ENCODE measurements around the gene ZSCAN22.

ZSCAN22 gene

GRCh38 chr19:58380037-58380661 is 53.4 kb downstream of the ZSCAN22 start:
- DNase-seq = no peak

- DNase-seq = peak; percentile 100
Measured at GRCh38 chr19:58380662-58381459, 54.1 kb downstream of the ZSCAN22 start, which contains the start of gene ZNF837. TSS of gene ZNF837 (minus strand) at chr19:58381030. CDS start at chr19:58369332, 11,698 bp downstream.

DNA sequence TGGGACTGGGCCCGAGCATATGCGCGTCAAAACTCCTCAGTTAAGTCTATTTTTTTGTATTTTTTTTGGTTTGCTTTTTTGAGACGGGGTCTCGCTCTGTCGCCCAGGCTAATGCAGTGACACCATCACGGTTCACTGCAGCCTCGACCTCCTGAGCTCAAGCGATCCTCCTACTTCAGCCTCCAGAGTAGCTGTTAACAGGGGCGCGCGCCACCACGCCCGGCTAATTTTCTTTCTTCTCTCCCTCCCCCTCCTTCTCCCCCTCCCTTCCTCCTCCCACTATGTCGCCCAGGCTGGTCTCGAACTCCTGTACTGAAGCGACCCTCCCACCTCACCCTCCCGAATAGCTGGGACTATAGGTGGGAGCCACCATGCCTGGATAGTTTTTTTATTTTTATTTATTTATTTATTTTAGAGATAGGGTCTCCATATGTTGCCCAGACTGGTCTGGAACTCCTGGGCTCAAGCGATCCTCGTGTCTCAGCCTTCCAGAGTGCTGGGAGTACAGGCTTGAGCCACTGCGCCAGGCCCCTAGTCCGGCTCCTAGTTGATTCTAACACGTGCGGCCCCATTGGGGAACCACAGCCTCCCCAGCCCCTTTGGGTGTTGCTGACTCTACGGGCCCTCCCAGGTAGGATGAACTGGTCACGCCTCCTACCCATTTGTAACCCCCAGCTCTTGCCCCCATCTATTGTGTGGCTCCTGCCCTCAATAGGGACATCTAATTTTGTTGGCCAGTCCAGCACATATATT is 54.8 kb downstream of the ZSCAN22 start:
- DNase-seq = no peak

DNA sequence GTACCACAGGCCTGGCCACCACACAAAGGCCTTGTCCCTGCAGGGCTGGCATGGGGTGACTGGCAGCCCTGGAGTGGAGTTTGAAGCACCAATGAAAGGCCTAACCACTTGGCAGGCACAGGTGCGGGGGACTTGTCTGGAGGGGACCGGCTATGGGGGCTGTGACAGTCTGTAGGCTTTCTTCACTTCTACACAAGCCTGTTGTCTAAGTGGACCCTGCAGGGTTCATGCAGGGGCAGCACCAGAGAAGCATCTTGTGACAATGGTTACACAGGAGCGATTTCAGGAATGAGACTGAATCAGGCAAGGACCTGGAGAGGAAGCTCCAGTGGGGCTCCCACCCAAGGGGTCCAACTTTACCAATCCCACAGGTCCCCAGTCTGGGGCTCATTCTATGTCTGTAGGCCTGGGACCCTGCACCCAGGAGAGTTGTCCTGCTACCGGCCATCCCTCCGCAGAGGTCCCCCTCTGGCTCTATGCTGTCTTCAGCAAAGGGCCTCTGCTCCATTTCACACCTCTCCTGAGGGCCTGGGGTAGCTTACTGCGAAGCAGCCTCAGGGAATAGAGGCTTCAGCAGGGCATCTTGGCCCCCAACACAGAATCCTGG is 56.3 kb downstream of the ZSCAN22 start:
- DNase-seq = no peak

DNA sequence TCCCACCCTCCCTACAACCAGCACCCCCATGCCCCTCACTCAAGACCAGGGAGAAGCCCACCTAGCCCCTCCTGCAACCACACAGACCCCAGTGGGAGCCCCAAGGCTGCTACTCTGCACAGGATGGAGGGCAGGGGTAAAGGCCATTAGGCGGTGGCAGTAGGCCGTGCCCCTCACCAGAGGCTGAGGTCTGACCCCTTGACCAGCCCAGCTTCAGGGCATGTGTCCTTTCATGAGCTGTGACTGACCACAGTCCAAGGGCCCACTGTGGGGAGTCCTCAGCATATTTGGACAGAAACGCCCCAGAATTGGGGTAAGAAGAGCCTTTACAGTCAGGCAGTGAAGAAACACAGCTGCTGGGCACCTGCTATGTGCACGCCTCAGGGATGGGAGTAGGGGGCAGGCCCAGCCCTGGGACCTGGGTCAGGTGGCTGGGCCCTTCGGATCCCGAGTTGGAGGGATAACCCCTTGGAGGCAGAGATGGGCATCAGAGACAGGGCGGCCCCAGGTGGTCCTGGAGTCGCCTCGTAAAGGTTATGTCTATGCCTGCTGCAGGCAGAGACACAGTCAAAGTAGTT is 58.6 kb downstream of the ZSCAN22 start:
- no peak for DNase-seq

- DNase-seq = no peak
Measured at GRCh38 chr19:58385891-58386575, 59.2 kb downstream of the ZSCAN22 start.

DNA sequence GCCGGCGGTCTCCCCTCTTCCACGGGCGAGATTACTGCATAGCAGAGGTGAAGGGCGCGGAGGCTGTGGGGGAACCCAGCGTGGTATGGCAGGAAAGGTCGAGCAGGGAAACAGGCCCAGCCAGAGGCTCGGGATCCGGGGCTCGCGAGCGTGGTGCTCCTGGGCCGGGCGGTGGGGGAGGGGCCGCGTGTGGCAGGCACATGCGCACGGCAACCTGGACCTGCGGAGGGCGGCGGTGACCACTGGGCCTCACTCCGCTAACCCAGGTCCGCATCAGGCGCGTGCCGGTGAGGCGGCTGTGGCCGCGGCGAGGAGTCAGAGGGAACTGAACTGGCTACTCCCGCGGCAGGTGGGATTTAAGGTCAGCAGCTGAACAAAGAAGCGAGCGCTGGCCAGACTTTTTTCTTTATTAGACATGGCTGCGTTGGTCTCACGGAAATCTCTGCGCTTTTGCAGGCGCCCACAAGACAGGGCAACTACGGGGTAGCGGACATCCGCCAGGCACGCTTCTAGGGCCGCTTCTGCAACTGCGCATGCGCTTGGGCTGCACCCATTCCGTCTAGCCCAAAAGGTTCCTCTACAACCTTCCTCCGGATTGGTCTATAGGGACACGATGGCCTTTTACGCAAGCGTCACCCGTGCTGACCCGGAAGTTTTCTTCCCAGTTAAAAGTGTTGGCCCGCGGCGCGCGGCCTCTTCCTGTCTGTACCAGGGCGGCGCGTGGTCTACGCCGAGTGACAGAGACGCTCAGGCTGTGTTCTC is 60.0 kb downstream of the ZSCAN22 start, which contains the start of gene RPS5:
TSS of gene RPS5 (plus strand) at position 694 of the 762 bp plus-strand sequence. CDS start 869 bp downstream, outside the sequence.
- peak; percentile 98 to 99 for DNase-seq

DNA sequence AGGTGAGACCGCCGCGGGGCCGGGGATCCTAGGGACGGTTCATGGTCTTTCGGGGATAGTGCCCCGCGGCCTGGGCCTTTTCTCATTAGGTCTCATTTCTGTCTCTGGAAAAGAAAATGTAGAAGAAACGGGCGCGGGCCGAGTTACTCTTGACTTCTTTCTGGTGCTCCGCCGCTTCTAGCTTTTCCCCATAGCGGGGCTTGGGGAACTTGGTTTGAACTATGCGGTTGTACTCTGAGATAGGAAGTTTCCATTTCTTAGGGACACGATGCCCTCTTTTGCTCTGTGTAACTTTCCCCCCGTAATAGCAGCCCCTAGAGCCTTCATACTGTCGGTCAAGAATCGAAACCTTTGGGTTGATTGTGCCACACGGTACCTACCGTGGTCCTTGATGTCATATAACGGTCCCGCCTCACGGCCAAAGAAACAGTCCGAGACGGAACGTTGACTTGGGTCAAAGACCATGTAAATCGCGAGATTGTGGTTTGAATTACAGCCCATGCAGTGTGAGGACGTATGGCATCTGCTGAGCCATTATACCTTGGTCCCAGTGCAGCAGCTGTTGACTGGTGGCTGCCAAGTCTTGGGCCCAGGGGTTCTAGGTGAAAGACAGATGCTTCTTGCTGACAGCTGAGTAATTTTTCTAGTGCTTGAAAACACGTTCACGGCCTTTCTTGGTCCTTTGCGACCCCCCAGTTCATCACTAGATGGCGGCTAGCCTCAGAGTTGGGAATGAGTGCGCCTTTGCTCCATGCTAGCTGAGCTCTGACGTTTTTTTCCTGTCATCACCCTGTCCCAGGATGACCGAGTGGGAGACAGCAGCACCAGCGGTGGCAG is 60.8 kb downstream of the ZSCAN22 start:
- no peak for DNase-seq

GRCh38 chr19:58388175-58388526 is 61.4 kb downstream of the ZSCAN22 start:
- DNase-seq = no peak
